ENCODE results near the gene PRRG3.
"Not testable (repeated sequence)": the region's sequence is repeated elsewhere in the genome, so short reads cannot be mapped to it uniquely, and the experiment has no call there.

The PRRG3 gene

GRCh38 chrX:151694661-151695582, at the start of gene PRRG3:
PRRG3 (plus strand) TSS chrX:151695458; CDS start chrX:151698815, 3,357 bp downstream.
- no peak for DNase-seq (ENCODE audit: low read depth in 2 of 2)

GRCh38 chrX:151675121-151675746, 20.0 kb upstream of the PRRG3 start:
- DNase-seq (ENCODE audit: low read depth in 2 of 2): no peak

- no peak for DNase-seq (ENCODE audit: low read depth in 2 of 2)
Observed at GRCh38 chrX:151676196-151676595, 19.1 kb upstream of the PRRG3 start.

DNA sequence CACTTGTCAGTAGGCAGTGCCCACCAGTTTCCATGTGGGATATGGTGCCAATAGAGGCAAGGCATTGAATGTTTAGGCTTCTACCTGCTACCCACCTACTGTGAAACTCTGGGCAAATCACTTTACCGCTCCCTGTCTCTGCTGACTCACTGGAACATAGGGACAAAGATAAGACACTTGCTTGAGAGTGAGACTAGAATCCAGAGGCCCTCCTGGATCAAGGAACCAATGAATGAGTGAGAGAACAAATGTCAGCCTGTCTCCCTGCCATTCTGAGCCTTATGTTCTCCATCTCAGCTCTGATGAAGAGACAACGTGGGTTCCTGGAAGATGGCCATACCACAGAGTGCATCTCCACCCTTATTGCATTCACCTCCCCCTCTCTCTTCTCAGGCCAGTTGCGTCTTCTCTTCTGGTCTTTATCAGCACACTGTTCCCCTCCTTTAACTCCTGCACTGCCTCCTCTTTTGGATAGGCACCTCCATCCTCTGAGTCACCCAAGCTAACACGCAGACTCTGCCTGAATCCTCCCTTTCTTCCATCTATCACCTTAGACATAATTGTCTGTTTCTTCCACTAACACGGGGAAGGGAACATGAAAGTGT, 15.4 kb upstream of the PRRG3 start:
- no peak for DNase-seq (ENCODE audit: low read depth in 2 of 2)

GRCh38 chrX:151680805-151681204, 14.5 kb upstream of the PRRG3 start:
- peak; percentile 8 to 26 for DNase-seq (ENCODE audit: low read depth in 2 of 2)

- DNase-seq (ENCODE audit: low read depth in 2 of 2): no peak
Observed at GRCh38 chrX:151687635-151688034, 7.6 kb upstream of the PRRG3 start.

GRCh38 chrX:151688695-151689094, 6.6 kb upstream of the PRRG3 start:
- no peak for DNase-seq (ENCODE audit: low read depth in 2 of 2)

DNA sequence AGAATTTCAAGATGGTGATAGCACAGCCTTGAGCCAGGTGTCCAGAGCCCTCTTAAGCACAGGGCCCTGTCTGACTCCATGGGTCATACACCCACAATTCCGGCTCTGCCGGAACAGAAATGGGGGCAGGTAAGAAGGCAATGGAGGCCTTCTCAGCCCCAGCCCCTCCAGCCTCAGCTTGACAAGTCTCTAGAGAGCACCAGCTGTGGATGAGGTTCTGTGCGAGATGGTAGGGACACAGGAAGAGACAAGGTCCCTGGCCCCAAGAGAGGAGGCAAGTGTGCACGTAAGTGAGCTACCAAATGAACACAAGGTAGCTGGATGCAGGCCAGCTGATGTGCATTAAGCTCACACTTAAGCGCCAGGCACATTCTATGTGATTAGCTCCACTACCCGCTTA, 2.4 kb upstream of the PRRG3 start:
- no peak for DNase-seq (ENCODE audit: low read depth in 2 of 2)

GRCh38 chrX:151694121-151694520, 1.1 kb upstream of the PRRG3 start:
- DNase-seq (ENCODE audit: low read depth in 2 of 2): no peak

DNA sequence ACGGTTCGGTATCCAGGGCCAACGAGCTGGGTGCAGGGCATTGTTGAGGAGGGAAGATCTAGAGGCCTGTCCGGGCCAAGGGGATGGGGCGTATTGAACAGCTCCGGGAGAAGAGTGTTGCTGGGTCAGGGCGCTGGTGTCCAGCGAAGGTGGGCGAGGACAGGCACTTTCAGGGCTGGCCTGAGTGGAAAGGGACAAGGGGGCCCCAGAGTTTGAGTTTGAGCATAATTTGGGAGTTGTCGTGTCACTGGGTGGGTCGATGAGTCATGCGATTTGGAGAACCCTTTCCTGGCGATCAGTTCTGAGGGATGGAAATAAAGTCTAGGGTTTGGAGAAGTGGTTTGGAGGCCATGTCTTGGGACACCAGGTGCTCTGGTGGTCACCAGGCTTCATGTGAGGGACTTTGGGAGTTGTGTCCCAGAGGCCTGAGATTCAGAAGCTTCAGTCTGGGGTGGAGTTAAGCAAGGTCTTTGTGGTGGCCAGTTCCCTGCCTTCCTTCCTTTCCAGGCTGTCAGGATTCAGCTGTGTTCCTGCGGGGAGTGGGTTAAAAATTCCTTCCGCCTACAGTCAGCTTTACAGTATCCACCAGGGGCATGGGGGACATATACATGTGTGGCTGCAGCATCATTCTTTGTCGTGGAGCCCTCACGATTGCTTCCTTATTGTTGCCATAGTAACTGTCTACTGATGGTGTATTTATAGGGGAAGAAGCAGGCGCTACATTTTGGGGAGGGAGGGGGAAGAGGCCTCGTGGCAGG, 504 bp downstream of the PRRG3 start:
- DNase-seq (ENCODE audit: low read depth in 2 of 2): no peak

- DNase-seq (ENCODE audit: low read depth in 2 of 2): not testable (repeated sequence)
Observed at GRCh38 chrX:151697082-151697481, 1.8 kb downstream of the PRRG3 start.

DNA sequence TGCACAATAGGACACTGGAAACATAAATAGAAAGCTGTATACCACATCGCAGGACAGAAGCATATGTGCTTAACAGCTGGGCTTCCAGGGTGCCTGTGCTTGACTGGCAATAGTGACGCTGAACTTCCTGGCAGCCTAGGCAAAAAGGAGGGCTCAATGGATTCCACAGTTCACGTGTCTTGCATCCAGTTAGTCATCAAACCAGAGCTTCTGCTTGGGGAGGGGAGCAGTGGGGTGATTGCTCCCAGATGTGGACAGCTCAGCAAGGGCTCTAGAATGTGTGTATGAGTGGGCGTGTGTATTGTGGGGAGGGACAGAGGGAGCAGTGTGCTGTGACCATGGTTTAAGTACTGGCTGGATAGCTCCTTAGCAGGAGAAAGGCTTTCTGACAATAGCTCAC, 2.3 kb downstream of the PRRG3 start:
- DNase-seq (ENCODE audit: low read depth in 2 of 2): no peak

DNA sequence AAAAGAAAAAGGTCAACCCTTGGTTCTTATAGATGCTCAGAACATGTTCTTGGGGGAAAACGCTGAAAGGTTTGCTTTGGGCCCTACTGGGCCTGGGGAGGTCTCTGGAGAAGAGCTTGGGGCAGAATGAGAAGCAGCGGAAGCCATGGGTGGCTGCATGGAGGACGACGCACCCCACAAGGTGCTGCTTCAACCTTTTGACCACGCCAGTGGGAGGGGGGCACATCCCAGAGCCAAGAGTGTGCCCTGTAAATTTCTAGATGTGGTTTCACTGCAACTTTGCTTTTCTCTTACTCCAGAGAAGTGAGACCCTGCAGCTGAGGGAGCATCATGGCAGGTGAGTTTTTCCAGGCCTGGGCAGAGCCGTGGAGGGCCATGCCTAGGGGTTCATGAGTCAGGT, 3.2 kb downstream of the PRRG3 start:
- DNase-seq (ENCODE audit: low read depth in 2 of 2): no peak

- no peak for DNase-seq (ENCODE audit: low read depth in 2 of 2)
Observed at GRCh38 chrX:151699746-151700145, 4.5 kb downstream of the PRRG3 start.

DNA sequence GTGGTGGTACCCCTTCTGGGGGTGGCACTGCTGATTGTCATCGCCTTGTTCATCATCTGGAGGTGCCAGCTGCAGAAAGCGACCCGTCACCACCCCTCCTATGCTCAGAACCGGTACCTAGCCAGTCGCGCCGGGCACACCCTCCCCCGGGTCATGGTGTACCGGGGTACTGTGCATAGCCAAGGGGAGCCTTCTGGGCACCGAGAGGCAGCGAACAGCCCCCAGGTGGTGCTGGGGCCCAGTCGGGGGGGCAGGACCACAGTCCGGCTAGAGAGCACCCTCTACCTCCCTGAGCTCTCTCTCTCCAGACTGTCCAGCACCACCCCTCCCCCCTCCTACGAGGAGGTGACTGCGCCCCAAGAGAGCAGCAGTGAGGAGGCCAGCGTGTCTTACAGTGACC, 5.3 kb downstream of the PRRG3 start:
- DNase-seq (ENCODE audit: low read depth in 2 of 2): no peak

- no peak for DNase-seq (ENCODE audit: low read depth in 2 of 2)
Observed at GRCh38 chrX:151701071-151701470, 5.8 kb downstream of the PRRG3 start.

DNA sequence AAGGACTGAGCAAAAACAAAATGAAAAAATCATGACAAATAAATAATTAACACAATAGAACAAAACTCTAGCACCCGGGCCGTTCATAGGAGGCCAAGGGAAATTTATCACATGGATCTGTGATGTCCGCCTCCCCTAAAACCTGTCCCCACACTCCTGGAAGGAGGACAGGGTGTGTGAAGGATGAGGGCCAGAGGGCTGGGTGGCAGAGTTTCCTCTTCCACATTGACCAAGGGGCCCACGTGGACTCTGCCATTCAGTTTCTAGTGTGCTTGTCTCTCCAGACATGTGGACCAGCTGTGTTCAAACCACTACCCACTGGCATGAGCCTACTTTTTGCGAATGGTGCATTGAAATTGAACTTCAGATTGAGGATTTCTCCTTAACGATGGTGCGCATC, 6.3 kb downstream of the PRRG3 start:
- DNase-seq (ENCODE audit: low read depth in 2 of 2): no peak

- DNase-seq (ENCODE audit: low read depth in 2 of 2): no peak
Observed at GRCh38 chrX:151702026-151702714, 6.9 kb downstream of the PRRG3 start.

DNA sequence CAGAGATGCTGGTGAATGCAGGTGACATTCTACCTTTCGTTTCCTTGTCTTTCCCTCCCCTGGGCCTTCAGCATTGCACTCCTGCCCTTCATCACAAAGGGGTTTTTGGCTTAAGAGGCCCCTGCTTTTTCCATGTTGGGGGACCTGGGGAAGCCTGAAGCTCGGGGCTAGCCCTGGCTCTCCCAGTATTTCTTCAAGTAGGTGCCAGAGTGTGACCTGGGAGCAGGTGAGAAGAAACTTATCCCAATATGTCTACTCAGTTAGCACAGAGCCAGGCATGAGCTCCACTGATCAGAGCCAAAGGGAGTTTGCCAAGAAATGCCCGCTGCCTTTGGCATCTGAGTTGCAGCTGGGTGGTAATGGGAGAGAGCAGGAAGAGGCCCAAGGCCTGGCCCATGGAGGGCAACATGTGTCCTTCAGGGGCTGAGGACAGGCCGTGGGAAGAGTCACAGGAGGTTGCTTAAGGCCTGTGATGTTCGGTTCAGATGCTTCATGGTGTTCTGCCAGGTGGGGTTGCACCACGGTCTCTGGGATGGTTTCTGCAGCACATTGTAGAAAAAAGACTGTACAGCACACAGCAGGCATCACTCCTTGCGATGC, 7.6 kb downstream of the PRRG3 start:
- no peak for DNase-seq (ENCODE audit: low read depth in 2 of 2)

DNA sequence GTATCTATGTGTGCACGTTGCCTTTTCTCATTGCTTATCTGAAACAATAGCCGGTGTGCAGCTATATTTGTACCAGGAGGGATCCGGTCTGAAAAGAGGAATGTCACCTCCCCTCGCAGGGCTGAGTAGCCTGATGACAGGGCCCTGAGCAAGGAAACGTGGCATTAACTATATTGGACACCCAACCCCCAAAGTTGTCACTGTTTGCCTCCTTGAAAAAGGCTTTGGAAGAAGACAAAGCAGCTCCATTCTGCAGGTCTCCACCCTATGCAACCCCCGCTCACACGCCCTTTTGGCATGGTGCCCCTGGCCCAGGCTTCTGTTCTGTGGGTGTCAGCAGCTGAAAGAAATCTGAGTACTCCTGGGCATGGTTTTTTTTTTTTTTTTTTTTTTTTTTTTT, 8.2 kb downstream of the PRRG3 start:
- DNase-seq (ENCODE audit: low read depth in 2 of 2): no peak

- DNase-seq (ENCODE audit: low read depth in 2 of 2): no peak
Observed at GRCh38 chrX:151704041-151704663, 8.9 kb downstream of the PRRG3 start.

All from stimulated activated CD8-positive, alpha-beta memory T cell treated with anti-CD3 and anti-CD28 coated beads, Interleukin-2, amount 100 ng/mL, for 1 hour (primary cell).